Smooth muscle cell (in vitro differentiated cells): ENCODE data around the gene NAPG. TPM values are rescaled to one million over a fixed set of nuclear protein-coding genes. Genes with fewer than 3 reads are reported as not detected.

ENCODE experiments used
- DNase-seq: peaks from one replicate; lab custom pipeline; 2025; ENCODE audit not compliant: unreplicated experiment; lab: John Stamatoyannopoulos, UW
- H2AFZ ChIP-seq: fragments of 200-600 bp; sonication (generic); 2 replicates; pipeline ENCODE4 v1.6.0; 2016; ENCODE audit warnings: antibody characterized with exemption, low read depth, mild to moderate bottlenecking
- H3F3A ChIP-seq: fragments of 200-600 bp; sonication (generic); 2 replicates; pipeline ENCODE4 v1.6.0; 2017; ENCODE audit warnings: antibody characterized with exemption, low read depth
- H3K27ac ChIP-seq: fragments of 200-600 bp; sonication (generic); 2 replicates; pipeline ENCODE4 v1.5.1; 2016; ENCODE audit warnings: low read depth, mild to moderate bottlenecking
- H3K27me3 ChIP-seq: fragments of 200-600 bp; sonication (generic); 2 replicates; pipeline ENCODE4 v1.6.1; 2016; ENCODE audit warnings: low read depth, mild to moderate bottlenecking
- H3K36me3 ChIP-seq: fragments of 200-600 bp; sonication (generic); 2 replicates; pipeline ENCODE4 v1.5.1; 2016; ENCODE audit warnings: low read depth
- H3K4me1 ChIP-seq: fragments of 200-600 bp; sonication (generic); 2 replicates; pipeline ENCODE4 v1.5.1; 2016; ENCODE audit warnings: low read depth
- H3K4me2 ChIP-seq: fragments of 200-600 bp; sonication (generic); 2 replicates; pipeline ENCODE4 v1.6.0; 2016; ENCODE audit warnings: mild to moderate bottlenecking
- H3K4me3 ChIP-seq: fragments of 200-600 bp; sonication (generic); 2 replicates; pipeline ENCODE4 v1.5.1; 2016; ENCODE audit warnings: mild to moderate bottlenecking
- H3K79me2 ChIP-seq: fragments of 200-600 bp; sonication (generic); 2 replicates; pipeline ENCODE4 v1.6.0; 2016; ENCODE audit warnings: low read depth, mild to moderate bottlenecking
- H3K9ac ChIP-seq: fragments of 200-600 bp; sonication (generic); 2 replicates; pipeline ENCODE4 v1.6.0; 2016; ENCODE audit warnings: low read depth
- H3K9me3 ChIP-seq: fragments of 200-600 bp; sonication (generic); replicated peaks from 2 replicates; pipeline ENCODE4 v1.5.1; 2016; ENCODE audit warnings: low read depth
- H4K20me1 ChIP-seq: fragments of 200-600 bp; sonication (generic); 2 replicates; pipeline ENCODE4 v1.6.0; 2016; ENCODE audit warnings: low read depth
- WGBS: methylation state at CpG from one replicate; pipeline ENCODE4 v1.1.7; 2016; ENCODE audit warnings: low lambda C conversion rate; 5-methylcytosine and 5-hydroxymethylcytosine counted together
- polyA plus RNA-seq: library from polyadenylated mRNA; unstranded; fragments of >200 nt; fragmentation: Nextera tagmentation; extraction: Ambion mirVana; gene quantifications from 2 replicates; pipeline ENCODE4 v1.2.1, GENCODE V29; 2016
- total RNA-seq: library from RNA; depleted of rRNA; stranded (reverse); fragments of >200 nt; gene quantifications from 2 replicates; pipeline ENCODE4 v1.2.3, GENCODE V29; 2014
- TF ChIP-seq, protein P1 (sequence below): fragments of 200-600 bp; sonication (generic); IDR thresholded peaks from 2 replicates; pipeline ENCODE4 v1.5.1; 2017; ENCODE audit warnings: borderline replicate concordance, mild to moderate bottlenecking, antibody characterized with exemption; ENCODE audit not compliant: insufficient read depth, poor library complexity, severe bottlenecking

The NAPG gene
- total and polyA plus RNA-seq, 2 experiments from 2014 or later: 30.2 to 57.4 TPM

DNA sequence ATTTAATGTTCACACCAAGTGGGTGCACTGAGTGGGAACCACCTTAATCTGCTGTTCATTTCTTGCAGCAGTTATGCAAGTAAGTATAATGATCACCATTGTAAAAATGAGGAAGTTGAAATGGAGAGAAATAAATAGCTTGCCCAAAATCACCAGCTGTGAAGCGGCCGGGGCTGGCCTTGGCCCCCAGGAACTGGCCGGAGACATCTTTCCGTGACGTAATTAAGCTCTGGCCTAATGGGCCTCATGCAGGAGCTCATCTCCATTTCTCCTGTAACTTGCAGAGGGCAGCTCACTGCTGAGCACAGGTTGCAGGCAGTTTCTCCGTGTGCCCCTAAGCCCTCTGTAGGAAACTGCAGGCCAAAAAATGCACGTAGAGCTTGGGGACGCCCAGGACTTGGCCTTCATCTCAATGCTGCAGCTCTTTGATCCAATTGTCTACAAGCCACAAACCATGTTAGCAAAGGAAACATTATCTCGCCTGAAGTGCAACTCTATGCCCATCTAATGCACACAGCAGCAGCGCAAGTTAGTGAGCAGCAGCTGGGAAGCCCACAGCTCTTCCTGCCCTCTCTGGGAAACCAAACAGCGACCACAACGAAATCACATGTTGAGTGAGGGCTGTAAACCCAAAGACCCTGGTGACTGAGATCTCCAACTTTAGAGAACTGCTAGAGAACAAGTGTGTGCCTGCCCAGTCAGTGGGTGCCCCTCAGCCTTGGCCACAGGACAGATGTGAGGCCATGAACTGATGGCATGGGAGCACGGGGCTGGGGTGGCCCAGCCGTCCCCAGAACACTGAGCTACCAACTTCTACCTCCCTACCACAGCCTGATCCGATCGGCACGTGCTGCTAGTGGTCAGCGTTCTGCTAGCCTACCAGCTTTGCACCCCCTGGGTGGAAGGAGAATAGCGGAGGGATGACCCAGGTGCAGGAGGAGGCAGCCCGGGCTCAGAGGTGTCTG, 42.6 kb upstream of the NAPG start:
- 95% methylated on average over 20 of the region's 20 CpGs for WGBS
- H3K9me3 ChIP-seq: no peaks in the 10 kb centered on the region
- H3K36me3 ChIP-seq: no peaks in the 10 kb centered on the region
- no peak for DNase-seq
- H4K20me1 ChIP-seq: no peaks in the 10 kb centered on the region
- H3K79me2 ChIP-seq: no peaks in the 10 kb centered on the region
- H3K4me1 ChIP-seq: no peaks in the 10 kb centered on the region
- no peaks in the 10 kb centered on the region for H3K27me3 ChIP-seq
- no peaks in the 10 kb centered on the region for H3F3A ChIP-seq
- TF ChIP-seq, protein P1, sequence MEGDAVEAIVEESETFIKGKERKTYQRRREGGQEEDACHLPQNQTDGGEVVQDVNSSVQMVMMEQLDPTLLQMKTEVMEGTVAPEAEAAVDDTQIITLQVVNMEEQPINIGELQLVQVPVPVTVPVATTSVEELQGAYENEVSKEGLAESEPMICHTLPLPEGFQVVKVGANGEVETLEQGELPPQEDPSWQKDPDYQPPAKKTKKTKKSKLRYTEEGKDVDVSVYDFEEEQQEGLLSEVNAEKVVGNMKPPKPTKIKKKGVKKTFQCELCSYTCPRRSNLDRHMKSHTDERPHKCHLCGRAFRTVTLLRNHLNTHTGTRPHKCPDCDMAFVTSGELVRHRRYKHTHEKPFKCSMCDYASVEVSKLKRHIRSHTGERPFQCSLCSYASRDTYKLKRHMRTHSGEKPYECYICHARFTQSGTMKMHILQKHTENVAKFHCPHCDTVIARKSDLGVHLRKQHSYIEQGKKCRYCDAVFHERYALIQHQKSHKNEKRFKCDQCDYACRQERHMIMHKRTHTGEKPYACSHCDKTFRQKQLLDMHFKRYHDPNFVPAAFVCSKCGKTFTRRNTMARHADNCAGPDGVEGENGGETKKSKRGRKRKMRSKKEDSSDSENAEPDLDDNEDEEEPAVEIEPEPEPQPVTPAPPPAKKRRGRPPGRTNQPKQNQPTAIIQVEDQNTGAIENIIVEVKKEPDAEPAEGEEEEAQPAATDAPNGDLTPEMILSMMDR: no peak
- no peak overlapping the region for H3K4me2 ChIP-seq
- no peak overlapping the region for H3K4me3 ChIP-seq
- no peak overlapping the region for H2AFZ ChIP-seq
- no peak overlapping the region for H3K27ac ChIP-seq
- no peak overlapping the region for H3K9ac ChIP-seq

DNA sequence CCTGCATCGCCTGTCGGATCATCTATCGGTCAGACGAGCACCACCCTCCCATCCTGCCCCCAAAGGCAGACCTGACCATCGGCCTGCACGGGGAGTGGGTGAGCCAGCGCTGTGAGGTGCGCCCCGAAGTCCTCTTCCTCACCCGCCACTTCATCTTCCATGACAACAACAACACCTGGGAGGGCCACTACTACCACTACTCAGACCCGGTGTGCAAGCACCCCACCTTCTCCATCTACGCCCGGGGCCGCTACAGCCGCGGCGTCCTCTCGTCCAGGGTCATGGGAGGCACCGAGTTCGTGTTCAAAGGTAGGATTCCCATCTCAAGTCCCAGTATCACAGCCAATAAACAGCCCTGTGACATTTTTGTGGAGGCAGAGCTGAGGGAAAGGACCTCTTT, 40.4 kb upstream of the NAPG start:
- Histone ChIP-seq H3K27ac (no peak overlapping the region), H3K9me3 (no peaks in the 10 kb centered on the region), H2AFZ (no peak overlapping the region), H3K4me1 (no peaks in the 10 kb centered on the region), H3K36me3 (no peaks in the 10 kb centered on the region), H3K4me2 (no peak overlapping the region), H3K27me3 (no peaks in the 10 kb centered on the region), H3K79me2 (no peaks in the 10 kb centered on the region), H3K9ac (no peak overlapping the region), H3K4me3 (no peak overlapping the region), H3F3A (peaks cover 5% of the 10 kb centered on the region), H4K20me1 (no peaks in the 10 kb centered on the region)
- no peak for DNase-seq
- TF ChIP-seq, protein P1: no peak
- 98% methylated on average over 17 of the region's 20 CpGs for WGBS

DNA sequence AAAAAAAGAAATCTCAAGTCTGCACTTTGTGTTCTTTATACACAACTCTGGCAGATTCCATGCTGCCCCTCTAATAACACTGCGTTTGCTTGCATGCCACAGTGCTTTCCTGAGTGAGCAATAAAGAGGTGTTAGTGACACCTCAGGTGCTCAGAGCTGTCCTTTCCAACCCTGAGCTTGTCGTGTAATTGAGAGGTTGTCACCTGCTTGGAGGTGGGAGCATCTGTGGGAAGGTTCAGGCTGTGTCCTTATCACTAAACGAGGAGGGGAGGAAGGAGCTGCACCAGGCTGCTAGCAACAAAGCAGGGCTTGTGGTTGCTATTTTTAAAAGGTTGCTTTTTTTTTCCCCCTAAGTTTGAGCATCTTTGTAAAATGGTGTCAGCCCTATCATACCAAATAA, 39.5 kb upstream of the NAPG start:
- 85% methylated on average over 3 of the region's 3 CpGs for WGBS
- DNase-seq: no peak
- Histone ChIP-seq H4K20me1 (no peaks in the 10 kb centered on the region), H3K4me1 (no peaks in the 10 kb centered on the region), H3K4me2 (no peak overlapping the region), H3K4me3 (no peak overlapping the region), H3K9ac (no peak overlapping the region), H3K9me3 (no peaks in the 10 kb centered on the region), H2AFZ (no peak overlapping the region), H3K79me2 (no peaks in the 10 kb centered on the region), H3K27ac (no peak overlapping the region), H3K36me3 (no peaks in the 10 kb centered on the region), H3K27me3 (no peaks in the 10 kb centered on the region), H3F3A (peaks cover 5% of the 10 kb centered on the region)
- TF ChIP-seq, protein P1: no peak
